GM21423 (cell line): ENCODE data around the gene FMNL1.

ENCODE experiments used
- ATAC-seq: cut with Tn5 transposase; IDR thresholded peaks from one replicate; pipeline ENCODE4 v1.9.1; 2021; ENCODE audit warnings: mild to moderate bottlenecking, moderate library complexity; ENCODE audit not compliant: unreplicated experiment

FMNL1 gene

DNA sequence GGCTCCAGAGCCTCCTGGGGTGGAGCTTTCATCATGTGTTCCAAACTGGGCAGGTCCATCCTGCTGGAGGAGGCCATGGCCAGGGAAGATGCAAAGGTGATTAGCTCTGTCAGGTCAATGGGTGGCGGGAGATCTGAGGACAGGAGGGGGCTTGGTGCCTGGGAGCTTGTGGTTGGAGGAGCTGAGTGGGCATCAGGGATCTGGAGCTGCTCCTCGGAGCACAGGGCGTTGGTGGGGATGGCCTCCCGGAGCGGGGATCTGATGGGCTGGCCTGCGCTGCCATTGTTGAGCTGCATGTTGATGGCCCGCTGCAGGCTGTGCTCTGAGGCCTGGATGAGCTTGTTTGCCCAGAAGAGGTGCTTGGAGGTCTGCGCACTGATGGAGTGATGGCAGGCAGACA is 33.7 kb downstream of the FMNL1 start:
- ATAC-seq: no peak

DNA sequence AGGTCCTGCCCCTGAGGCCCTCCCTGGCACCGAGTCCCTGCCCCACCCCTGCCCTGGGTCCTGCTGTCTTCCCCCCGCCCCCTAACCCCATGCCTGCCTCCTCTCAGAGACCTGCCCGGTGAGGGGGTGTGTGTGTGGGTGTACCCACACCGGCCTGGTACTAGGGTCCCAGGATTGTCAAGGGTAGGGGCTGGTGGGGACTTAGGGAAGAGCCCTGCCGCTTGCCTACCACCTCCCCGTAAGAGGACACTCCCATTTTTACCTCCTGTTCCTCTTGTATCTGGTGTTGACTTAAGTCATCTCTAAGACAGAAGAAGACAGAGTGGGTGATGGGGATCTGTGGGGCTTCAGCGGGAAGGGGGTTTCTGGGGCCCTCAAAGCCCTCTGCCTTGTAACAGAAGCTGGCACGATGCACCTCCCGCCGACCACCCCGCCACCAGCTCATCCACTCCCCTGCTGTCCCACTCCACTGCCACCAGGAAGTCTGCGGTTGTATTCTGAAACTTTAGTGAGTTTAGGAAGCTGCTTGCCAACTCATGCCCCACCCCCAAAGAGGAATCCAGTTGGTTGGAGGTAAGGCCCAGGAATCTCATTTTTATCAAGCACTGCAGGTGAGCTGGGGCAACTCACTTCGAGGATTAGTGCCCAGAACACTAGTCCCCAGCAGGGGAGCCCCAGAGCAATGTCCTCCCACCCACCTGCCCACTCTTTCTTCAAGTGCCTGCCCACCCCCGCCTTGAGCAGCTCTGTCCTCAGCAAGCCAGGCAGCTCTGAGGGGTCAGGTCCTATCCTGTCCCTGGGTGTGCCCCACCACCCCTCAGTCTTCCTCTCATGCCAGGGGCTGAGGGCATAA is 34.7 kb downstream of the FMNL1 start:
- no peak for ATAC-seq

DNA sequence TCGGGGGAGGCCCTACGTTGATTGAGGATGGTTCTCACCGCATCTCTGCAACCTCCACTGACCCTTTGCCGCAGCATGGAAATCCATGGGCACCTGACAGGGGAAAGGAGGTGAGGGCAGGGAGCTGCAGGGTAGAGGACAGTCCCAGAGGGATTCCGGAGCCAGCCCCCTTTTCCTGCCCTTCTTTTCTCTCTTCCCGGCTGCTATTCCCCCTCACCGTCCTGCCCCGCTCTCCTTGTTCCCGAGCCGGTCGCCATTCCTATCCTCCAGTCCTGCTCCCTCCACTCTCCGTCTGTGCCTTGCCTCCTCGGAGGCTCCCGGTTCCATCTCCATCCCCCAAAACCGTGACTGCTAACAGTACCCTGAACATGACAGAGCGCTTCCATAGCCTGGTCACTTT is 35.4 kb downstream of the FMNL1 start:
- ATAC-seq: no peak

DNA sequence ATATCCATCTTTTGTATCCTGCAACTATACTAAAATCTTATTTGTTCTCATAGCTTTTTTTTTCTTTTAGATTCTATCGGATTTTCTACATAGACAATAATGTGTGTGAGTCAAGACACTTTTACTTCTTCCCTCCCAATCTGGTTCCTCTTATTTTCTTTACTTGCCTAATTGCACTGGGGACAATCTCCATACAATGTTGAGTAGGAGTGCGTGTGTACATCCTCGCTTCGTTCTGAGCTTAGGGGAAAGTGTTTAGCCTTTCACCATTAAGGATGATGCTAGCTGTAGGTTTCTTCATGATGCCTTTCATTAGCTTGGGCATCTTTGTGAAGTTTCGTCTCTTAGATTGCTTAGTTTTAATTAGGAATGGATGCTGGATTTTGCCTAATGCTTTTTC is 37.3 kb downstream of the FMNL1 start:
- ATAC-seq: no peak

DNA sequence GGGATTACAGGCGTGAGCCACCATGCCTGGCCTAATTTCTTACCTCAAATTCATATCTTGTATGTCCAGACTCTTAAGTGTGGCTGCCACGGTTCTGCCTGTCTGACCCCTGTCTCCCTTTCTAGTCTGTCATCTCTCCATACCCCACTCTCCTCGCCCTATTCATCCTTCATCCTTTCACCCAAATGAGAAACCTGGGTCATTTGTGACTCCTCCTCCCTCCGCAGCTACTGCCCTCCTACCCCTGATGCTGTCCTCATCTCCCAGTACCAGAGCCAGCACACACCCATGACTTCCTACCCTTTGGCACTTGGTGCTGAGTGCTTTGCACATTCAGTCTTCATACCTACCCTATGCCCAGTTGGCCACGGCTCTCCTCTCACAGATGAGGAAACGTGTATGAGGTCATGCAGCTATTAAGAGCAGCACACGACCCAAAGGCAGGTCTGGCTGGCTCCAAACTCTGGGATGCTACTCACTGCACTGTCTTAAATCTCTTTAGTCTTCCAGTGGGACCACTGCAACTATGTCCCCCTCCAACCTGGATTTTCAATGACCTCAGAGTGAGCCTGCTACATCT is 38.6 kb downstream of the FMNL1 start:
- no peak for ATAC-seq

DNA sequence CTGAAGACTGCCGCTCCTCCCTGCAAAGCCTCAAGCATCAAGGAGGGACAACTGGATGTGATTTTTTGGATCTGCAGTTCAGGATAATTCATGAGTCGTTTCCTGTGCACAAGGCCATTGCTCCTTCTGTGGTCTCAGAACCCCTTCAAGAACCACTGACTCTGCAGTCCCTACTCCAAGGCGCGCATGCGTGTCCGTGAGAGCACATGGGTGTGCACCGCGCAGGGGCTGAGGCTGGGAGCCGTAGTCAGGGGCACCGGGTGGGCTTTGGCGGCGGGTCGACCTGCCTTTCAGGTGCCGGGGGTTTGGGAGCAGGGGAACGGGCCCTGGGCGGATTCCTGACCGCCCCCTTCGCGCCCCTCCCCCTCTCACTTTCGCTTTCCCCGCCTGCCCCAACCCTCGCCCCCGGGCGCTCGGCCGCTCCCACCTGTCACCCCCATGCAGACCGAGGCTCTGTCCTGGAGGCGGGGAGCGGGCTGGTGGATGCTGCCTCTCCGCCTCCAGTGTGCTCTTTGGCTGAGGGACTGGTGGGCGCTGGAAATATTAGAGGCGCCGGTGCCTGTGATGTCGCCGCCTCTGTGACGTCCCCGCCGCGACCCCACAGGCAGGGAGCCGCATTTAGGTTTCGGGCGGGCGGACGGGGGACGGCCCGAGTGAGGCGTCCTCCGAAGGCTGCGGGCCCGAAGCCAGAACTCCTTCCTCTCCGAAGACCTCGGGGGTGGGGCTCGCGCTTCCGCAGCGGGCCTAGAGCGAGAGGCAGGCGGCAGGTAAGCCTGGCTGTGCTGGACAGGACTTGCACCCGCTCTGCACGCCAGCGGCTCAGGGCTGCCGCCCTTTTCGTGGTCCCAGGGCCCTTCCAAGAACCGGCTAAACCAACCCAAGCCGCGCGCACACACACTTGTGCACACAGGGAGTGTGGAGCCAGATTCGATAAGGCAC is 40.2 kb downstream of the FMNL1 start, which contains the start of gene SPATA32:
Gene SPATA32, minus strand, starts transcription at position 518 of the 939 bp plus-strand sequence. Its CDS starts 78 bp downstream, at position 440.
- no peak for ATAC-seq

DNA sequence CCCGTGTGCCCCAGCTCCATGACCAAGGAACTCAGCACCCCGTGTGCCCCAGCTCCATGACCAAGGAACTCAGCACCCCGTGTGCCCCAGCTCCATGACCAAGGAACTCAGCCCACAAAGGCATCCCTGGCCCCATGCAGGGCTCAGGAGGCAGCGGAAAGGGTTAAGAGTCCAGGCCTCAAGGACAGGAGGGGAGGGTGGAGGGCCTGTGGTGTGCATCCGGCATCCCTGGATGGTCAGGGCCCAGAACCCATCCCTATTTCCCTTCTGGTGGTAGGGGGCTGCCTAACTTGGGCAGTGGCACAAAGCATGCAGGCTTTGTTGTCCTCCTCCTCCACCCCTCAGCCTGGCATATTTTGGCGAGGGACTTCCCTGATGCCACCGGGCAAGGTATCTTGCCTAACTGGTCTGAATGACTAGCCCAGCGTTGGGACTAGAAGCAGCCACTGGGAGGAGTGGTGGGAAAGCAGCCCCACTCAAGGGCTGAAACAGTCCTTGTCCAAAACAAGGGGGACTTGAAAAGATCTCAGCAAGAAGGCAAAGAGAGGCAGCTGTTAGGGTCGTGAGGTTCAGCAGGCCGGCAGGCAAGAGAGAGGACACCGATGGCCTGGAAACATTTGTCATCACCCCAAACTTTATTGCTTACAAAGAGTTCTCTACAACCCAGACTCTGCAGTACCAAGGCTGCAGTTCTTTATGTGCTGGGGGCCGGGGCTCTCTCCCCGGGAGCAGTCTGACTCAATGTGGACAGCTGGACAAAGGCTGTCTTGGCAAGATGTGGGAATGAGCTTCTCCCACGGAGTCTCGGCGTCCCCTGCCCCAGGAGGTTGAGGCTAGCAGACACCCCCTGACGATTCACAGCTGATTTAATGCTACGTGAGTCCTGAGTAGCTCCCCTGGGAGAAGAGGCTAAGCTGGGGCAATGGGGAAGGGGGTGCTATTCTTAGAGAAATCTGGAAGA is 41.1 kb downstream of the FMNL1 start:
- ATAC-seq: no peak

DNA sequence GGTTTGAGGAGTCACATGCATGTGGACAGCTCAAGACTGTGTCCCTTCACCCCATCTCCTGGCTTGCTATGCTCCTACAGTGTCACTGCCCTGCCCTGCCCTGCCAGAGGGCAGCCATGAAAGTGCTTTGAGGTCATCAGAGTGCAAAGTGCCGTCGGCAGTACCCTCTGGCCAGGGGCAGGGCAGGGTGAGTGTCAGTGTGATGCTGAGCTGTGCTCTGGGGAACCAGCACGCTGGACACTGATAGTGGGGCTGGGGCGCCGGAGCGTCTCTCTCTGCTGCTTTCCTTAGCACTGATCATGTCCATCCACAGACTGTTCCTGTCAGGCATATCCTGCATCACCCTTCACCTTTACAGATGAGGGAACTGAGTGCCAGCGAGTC is 41.8 kb downstream of the FMNL1 start:
- ATAC-seq: no peak

DNA sequence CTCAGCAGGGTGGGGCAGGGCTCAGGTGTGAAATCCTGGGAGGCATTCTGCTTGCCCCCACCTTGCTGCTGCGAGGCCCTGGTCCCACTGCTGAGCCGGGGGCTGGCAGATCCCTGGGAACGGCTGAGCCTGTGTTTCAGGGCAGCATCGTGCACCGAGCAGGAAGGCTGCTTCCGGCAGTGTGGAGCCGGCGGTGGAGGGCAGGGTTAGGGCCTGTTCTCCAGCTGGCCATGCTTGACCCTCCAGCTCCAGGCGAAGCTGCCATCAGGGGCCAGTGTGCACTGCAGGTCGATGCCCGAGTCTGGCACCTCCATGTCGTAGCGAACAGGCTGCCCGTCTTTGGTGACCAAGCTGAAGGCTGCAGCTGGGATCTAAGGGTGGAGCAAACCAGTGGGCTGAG is 42.7 kb downstream of the FMNL1 start:
- ATAC-seq: no peak

DNA sequence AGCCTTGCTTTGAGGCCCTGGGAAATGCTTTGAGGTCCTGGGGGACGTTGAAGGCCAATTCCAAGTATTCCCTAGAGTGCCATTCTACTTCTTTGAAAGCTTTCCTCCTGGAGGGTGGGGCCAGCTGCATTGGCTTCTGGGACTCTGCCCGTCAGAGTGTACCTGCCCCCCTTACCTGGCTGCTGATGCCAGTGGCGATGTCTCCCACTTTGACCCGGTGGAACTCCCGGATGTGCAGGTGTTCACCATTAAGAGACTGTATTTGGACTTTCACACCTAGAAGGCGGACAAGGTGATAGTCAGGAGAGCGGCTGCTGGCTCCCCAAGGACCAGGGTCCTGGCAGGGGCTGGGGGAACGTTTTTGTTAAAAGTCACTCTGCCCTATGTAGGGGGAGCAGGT is 43.3 kb downstream of the FMNL1 start:
- no peak for ATAC-seq

DNA sequence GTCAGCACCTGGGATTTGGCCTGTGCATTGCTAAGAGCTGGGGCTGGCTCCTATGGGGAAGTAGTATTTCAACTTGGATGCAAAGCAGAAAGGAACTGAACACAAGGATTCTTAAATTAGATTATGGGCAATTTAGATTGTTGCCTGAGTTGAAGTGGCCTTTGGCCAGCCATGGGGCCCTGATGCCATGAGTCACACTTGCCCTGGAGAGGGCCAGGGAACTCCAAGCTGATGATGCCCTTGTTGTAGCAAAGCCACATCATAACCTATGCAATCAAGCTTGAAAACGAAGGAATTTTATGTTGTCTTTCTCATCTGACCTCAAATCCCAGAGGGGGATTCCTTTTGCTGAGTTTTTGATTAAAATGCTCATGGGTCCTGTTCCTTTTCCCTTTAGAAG is 44.1 kb downstream of the FMNL1 start:
- ATAC-seq: no peak

DNA sequence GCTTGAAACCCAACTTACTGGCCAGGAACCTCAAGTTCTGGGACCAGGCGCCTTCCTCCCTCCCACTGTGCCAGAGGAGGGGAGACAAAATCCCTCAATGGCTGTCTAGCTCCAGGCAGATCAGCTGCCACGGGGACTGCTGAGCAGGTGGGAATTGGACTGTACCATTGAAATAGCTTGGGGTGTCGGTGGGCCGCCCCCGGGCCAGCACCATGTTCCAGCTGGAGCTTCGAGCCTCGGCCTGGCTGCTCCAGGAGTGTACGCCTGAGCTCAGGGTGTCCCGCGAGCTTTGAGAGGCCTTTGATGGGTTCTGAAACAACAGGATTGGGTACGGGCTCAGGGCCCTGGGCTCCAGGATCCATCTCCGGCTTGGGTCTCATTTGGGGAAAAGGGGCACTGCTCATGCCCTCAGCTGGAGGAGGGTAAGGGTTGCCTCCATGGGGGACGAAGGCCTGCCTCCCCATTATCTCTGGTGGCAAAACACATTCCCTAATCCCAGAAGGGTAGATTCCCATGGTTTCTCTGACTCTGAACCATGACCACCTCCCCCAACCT is 44.8 kb downstream of the FMNL1 start:
- ATAC-seq: no peak

DNA sequence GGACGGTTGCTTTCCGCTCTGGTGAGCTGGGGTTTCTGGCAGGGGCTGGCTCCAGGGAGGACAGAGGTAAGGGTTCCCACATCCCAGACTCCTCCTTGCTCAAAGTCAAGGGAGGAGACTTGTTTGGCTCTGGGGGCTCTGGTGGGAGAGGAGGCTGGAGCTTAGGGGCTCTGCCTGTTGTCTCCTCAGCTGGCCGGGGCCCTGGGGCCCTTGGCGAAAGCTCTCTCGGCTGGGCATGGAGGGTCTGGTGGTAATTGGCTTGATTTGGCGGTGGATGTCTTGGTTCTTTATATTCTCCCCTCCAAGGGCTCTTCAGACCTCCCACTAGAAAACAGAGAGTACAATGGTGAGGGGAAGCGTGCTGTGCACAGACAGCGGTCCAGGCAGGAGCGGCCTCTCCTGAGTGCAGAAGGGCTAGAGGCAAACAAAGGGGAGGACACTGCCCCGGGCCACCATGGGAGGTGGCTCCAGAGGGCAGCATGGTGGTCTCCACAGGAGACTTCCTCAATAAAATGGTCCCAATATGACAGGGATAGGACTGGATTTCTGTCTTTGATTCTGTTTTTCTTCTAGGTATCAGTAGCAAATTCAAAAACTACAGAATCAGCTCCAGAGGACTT is 45.9 kb downstream of the FMNL1 start:
- ATAC-seq: no peak

DNA sequence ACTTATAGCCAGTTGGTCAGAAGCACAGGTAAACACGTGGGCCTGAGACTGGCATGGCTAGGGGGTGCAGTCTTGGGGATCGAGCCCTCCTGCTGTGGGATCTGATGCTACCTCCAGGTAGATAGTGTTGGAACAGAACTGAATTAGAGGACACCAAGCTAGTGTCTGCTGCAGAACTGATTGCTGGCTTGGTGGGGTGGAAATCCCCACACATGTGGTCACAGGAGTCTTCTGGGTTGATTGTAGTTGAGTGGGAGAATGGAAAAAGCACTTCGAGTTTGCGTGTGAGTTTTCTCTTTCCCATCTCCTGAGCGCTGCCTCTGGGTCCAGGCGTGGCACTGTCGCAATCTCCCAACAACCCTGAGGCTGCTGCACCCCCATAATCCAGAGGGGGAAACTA is 48.2 kb downstream of the FMNL1 start:
- no peak for ATAC-seq

DNA sequence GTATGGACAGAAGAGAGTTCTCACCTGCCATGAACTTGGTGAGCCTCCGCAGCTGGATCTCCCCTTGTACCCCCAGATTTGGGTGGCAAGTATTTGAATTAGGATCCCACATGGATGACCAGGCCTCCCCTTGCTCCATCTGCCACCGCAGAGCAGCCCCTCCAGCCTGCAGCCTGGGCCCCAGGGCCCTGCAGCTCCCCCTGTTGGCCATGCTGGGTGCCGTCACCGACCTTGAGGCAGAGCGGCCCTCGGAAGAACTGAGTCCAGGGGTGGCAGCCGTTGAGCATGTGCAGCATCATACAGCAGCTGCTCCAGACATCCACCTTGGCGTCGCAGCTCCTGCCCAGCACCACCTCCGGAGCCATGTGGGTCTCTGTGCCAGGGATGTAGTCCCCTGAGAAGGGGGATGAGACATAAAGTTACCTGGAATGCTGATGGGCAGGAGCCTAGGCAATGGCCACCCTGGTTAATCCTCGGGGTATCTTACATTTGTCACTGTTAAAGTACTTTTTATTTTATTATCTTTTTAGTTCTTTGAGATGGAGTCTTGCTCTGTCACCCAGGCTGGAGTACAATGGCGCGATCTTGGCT is 49.2 kb downstream of the FMNL1 start:
- ATAC-seq: no peak

DNA sequence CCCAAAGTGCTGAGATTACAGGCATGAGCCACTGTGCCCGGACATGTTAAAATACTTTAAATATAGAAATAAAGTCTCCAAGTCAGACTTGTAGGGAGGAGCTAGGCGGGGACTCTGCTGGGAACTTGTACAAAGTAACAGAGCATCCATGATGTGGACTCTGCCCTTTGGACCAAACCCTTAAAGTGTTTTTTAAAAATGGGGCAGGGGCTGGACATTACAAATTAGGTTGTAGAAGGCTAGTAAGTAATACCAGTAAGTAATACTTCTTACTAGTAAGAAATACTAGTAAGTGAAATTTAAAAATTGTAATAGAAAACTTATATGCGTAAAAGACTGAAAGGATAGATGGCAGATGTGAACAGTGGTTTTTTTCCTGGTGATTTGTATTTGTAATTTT is 49.9 kb downstream of the FMNL1 start:
- no peak for ATAC-seq

DNA sequence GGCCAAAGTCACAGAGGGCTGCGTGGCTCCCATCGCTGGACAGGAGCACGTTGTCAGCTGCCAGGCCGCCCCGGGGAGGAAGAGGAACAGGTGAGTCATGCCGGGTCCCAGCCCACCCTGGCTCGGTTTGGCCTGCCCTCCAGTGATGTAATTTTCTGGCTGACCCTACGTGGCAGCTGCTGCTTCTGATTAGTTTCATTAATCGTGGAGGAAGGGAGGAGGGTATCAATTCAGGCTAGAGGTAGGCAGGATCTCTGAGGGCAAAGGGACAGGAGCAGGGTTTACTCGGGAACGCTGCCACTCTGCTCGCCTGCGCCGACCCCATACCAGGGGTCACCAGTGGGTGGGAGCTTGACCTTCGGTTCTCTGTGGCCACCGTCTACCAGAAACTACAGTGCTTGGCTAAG is 51.9 kb downstream of the FMNL1 start:
- ATAC-seq: no peak

DNA sequence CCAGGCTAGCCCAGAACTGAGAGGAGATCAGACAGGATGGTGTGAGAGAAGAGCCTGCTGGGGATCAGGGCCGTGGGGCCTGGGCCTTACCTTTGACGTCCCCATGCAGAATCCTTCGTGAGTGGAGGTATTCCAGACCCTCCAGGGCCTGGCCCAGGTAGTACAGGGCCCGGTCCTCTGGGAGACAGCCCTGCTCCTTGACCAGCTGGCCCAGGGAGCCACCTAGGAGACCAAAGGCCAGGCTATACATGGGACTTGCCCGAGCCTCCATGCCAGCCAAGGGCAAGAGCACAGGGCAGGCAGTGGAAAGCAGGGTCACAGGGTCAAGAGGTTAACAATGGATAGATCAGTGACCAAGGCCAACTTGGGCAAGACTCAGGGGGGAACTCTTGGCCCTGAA is 52.3 kb downstream of the FMNL1 start:
- no peak for ATAC-seq

DNA sequence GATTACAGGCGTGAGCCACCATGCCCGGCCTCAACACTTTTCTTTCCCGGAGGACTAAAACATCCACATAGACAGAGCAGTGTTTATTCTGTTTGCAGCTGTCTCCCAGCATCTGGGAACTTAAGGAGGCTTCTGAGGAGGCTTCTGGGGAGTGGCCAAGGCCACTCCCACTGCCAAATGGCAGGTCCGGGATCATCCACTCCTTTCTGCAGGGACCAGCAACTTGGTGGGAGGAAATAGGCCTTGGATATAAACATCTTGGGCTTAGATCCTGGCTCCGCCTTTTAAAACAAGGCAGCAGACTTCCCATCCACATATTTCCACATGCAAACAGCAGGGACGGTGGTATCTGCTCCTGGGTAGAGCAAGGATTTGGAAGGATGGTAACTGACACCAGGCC is 54.3 kb downstream of the FMNL1 start:
- no peak for ATAC-seq
